GM06990 (cell line): ENCODE results near the gene UTP14A.
A peak's percentile ranks its signal among the peaks of the same experiment; 100 is the strongest.

Experiments
- DNase-seq: peaks from one replicate; pipeline ENCODE4 v3.0.0-alpha.2; 2011; ENCODE audit not compliant: insufficient read length; ENCODE audit errors: extremely low read depth
- H3K27me3 ChIP-seq: replicated peaks from 2 replicates; pipeline ENCODE4 v1.6.0; 2011; ENCODE audit warnings: low read length; ENCODE audit not compliant: control insufficient read depth, insufficient read depth
- H3K36me3 ChIP-seq: 2 replicates; pipeline ENCODE4 v1.5.1; 2011; ENCODE audit warnings: low read length; ENCODE audit not compliant: control insufficient read depth, insufficient read depth
- H3K4me3 ChIP-seq: replicated peaks from 2 replicates; pipeline ENCODE4 v1.5.1; 2011; ENCODE audit warnings: low read depth, mild to moderate bottlenecking, control low read depth, low read length
- TF ChIP-seq, protein P1 (sequence below): IDR thresholded peaks from 2 replicates; pipeline ENCODE4 v1.5.1; 2011; ENCODE audit warnings: low read length, control low read depth, mild to moderate bottlenecking, inconsistent platforms; ENCODE audit not compliant: insufficient read depth, poor library complexity, severe bottlenecking

Gene UTP14A

DNA sequence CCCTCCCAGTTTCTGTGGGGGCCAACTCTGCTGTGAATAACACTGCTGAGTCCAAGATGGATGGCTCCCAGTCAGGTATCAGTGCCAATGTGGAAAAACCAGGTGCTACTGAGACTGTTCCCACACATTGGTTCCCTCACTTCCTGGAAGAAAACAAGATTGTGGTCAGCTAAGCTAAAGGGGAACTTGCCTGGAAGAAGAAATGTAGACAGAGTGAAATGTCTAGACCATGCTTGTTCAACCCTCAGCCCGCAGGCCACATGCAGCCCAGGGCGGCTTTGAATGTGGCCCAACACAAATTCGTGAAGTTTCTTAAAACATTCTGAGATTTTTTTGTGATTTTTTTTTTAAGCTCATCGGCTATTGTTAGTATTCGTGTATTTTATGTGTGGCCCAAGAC is 28.6 kb upstream of the UTP14A start:
- TF ChIP-seq, protein P1, sequence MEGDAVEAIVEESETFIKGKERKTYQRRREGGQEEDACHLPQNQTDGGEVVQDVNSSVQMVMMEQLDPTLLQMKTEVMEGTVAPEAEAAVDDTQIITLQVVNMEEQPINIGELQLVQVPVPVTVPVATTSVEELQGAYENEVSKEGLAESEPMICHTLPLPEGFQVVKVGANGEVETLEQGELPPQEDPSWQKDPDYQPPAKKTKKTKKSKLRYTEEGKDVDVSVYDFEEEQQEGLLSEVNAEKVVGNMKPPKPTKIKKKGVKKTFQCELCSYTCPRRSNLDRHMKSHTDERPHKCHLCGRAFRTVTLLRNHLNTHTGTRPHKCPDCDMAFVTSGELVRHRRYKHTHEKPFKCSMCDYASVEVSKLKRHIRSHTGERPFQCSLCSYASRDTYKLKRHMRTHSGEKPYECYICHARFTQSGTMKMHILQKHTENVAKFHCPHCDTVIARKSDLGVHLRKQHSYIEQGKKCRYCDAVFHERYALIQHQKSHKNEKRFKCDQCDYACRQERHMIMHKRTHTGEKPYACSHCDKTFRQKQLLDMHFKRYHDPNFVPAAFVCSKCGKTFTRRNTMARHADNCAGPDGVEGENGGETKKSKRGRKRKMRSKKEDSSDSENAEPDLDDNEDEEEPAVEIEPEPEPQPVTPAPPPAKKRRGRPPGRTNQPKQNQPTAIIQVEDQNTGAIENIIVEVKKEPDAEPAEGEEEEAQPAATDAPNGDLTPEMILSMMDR = no peak
- no peak for DNase-seq
- Histone ChIP-seq H3K4me3 (no peak overlapping the region), H3K36me3 (no peaks in the 10 kb centered on the region), H3K27me3 (no peaks in the 10 kb centered on the region; the same call in 1 of the 2 replicates)

GRCh38 chrX:129900054-129900453 is 5.9 kb upstream of the UTP14A start:
- Histone ChIP-seq H3K4me3 (no peak overlapping the region), H3K36me3 (no peaks in the 10 kb centered on the region), H3K27me3 (no peaks in the 10 kb centered on the region)
- no peak for DNase-seq
- TF ChIP-seq, protein P1 = no peak

GRCh38 chrX:129908636-129909035 is 2.7 kb downstream of the UTP14A start:
- H3K36me3 ChIP-seq = no peaks in the 10 kb centered on the region
- TF ChIP-seq, protein P1 = no peak

GRCh38 chrX:129925305-129926092 is 19.5 kb downstream of the UTP14A start:
- Histone ChIP-seq H3K27me3 (no peaks in the 10 kb centered on the region), H3K36me3 (no peaks in the 10 kb centered on the region; the same call in 1 of the 2 replicates), H3K4me3 (no peak overlapping the region)
- peak; percentile 15 for DNase-seq
- TF ChIP-seq, protein P1 = peak; percentile 73

More at GRCh38 chrX:129908636-129909035, 2.7 kb downstream of the UTP14A start:
- DNase-seq = no peak
- Histone ChIP-seq H3K27me3 (no peaks in the 10 kb centered on the region), H3K4me3 (no peak overlapping the region)

DNA sequence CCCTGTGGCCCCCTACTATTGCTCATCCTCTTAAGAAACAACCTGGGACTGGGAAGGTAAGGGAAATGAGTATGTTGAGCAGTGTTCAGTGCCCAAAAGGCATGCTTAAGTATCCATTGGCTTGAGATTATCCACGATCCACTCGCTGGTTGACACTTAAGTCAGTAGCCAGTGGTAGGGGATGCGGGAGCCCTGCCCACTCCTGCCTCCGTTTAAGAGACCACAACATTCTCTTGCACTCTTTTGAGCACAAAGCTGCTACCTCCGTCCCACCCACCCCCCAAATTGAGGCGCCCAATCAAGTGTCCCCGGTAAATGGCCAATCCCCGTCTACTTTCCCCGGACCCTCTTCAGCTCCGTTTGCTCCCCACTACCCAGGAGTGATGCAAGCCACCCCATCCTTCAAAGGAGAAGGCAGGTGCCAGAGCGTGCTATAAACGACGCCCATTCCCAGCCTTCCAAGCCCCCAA is 25.0 kb downstream of the UTP14A start:
- TF ChIP-seq, protein P1 = no peak
- no peaks in the 10 kb centered on the region; the same call in 1 of the 2 replicates for H3K36me3 ChIP-seq

More for the DNA sequence above, 25.0 kb downstream of the UTP14A start:
- Histone ChIP-seq H3K4me3 (peak overlapping the region; percentile 71), H3K27me3 (no peaks in the 10 kb centered on the region)
- DNase-seq = no peak
